ENCODE data around the gene ASTN1. TPM values are rescaled to one million over a fixed set of nuclear protein-coding genes. Genes with fewer than 3 reads are reported as not detected.

ASTN1 gene
- total RNA-seq, 1 experiment from 2014 or later, result 0.42 TPM

DNA sequence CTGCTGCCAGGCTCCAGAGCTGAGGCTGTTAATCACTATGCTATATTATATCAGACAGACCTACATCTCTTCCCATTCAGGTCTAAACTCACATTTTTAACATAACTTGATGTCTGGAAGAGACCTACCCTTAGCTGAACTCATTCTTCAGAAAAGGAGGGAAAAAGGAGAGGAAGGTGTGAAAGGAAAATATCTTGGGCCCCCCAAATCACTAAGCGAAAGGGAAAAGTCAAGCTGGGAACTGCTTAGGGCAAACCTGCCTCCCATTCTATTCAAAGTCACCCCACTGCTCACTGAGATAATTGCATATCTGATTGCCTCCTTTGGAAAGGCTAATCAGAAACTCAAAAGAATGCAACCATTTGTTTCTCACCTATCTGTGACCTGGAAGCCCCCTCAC is 222.2 kb downstream of the ASTN1 start:
- no peak overlapping the region for H3K9ac ChIP-seq (ENCODE audit: low read length)
- TF ChIP-seq ZNF274 (IDR thresholded peaks at IDR 0.05; ENCODE audit: low read depth, low read length) (no peak), CEBPB (IDR thresholded peaks at IDR 0.05; ENCODE audit: low read depth) (no peak), SRF (IDR thresholded peaks at IDR 0.05; ENCODE audit: low read depth) (no peak), ELF1 (IDR thresholded peaks at IDR 0.05; ENCODE audit: borderline replicate concordance, low read depth) (no peak), SP1 (IDR thresholded peaks at IDR 0.05; ENCODE audit: low read depth) (no peak), POLR2A (IDR thresholded peaks at IDR 0.05; ENCODE audit: borderline replicate concordance, extremely low read depth, insufficient read depth, insufficient read length) (no peak), MAX (IDR thresholded peaks at IDR 0.05) (no peak), JUND (IDR thresholded peaks at IDR 0.05) (no peak), RAD21 (IDR thresholded peaks at IDR 0.05; ENCODE audit: low read depth) (no peak), POLR2AphosphoS5 (IDR thresholded peaks at IDR 0.05; ENCODE audit: low read depth, low read length) (no peak), CBX3 (IDR thresholded peaks at IDR 0.05; ENCODE audit: low read depth) (no peak), ZBTB33 (IDR thresholded peaks at IDR 0.05; ENCODE audit: extremely low read depth, insufficient replicate concordance, low read length) (no peak), YY1 (IDR thresholded peaks at IDR 0.05; ENCODE audit: extremely low read depth, insufficient replicate concordance, low read depth, low read length) (no peak)
- TF ChIP-seq, protein P1, sequence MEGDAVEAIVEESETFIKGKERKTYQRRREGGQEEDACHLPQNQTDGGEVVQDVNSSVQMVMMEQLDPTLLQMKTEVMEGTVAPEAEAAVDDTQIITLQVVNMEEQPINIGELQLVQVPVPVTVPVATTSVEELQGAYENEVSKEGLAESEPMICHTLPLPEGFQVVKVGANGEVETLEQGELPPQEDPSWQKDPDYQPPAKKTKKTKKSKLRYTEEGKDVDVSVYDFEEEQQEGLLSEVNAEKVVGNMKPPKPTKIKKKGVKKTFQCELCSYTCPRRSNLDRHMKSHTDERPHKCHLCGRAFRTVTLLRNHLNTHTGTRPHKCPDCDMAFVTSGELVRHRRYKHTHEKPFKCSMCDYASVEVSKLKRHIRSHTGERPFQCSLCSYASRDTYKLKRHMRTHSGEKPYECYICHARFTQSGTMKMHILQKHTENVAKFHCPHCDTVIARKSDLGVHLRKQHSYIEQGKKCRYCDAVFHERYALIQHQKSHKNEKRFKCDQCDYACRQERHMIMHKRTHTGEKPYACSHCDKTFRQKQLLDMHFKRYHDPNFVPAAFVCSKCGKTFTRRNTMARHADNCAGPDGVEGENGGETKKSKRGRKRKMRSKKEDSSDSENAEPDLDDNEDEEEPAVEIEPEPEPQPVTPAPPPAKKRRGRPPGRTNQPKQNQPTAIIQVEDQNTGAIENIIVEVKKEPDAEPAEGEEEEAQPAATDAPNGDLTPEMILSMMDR (IDR thresholded peaks at IDR 0.05 in 2 of 3, conservative IDR thresholded peaks at IDR 0.05 in 1 of 3; ENCODE audit: borderline replicate concordance in 1 of 3, insufficient read depth in 1 of 3, low read depth in 2 of 3, low read length in 2 of 3), result no peak
- H3K9me2 ChIP-seq (ENCODE audit: insufficient read depth), result no peaks in the 10 kb centered on the region
- no peak overlapping the region for H3K27ac ChIP-seq (ENCODE audit: low read depth, low read length)
- no peaks in the 10 kb centered on the region for H3K79me2 ChIP-seq (ENCODE audit: insufficient read depth, low read length)
- no peaks in the 10 kb centered on the region for H3K4me1 ChIP-seq (ENCODE audit: control insufficient read depth in 1 of 2, insufficient read depth in 2 of 2, low read length in 2 of 2)
- H4K20me1 ChIP-seq (ENCODE audit: insufficient read depth), result no peaks in the 10 kb centered on the region
- ChIA-PET CTCF (no interaction called here), RAD21 (ENCODE audit: low non-redundant PET in 1 of 2, low total read pairs in 2 of 2, uncharacterized antibody in 2 of 2, unreplicated experiment in 2 of 2) (no interaction called here), POLR2A (no interaction called here)
- H3K4me2 ChIP-seq (ENCODE audit: low read length), result no peak overlapping the region
- no peaks in the 10 kb centered on the region for H3K9me3 ChIP-seq (ENCODE audit: control insufficient read depth in 1 of 2, insufficient read depth in 1 of 2, low read depth in 1 of 2, low read length in 2 of 2)
- intact Hi-C loops (cut with micrococcal nuclease), result no loop called here
- no peak overlapping the region for H2AFZ ChIP-seq (ENCODE audit: low read depth, low read length, poor library complexity, severe bottlenecking)
- peaks cover 17% of the 10 kb centered on the region for H3K27me3 ChIP-seq (ENCODE audit: insufficient read depth, low read length)
- DNase-seq (ENCODE audit: low read depth, low spot score), result no peak
- no peaks in the 10 kb centered on the region for H3K36me3 ChIP-seq (ENCODE audit: control insufficient read depth in 1 of 2, insufficient read depth in 2 of 2, low read length in 2 of 2)
- no peak for ATAC-seq
- H3K4me3 ChIP-seq (replicated peaks in 1 of 2; ENCODE audit: low read depth in 1 of 2, low read length in 2 of 2), result no peak overlapping the region
- no TSS peak for BruUV-seq (replicated peaks)

All from HCT116 (cell line).